ENCODE results near the gene ZNRF2.
"Not testable (repeated sequence)": the region's sequence is repeated elsewhere in the genome, so short reads cannot be mapped to it uniquely, and the experiment has no call there.

The ZNRF2 gene

DNA sequence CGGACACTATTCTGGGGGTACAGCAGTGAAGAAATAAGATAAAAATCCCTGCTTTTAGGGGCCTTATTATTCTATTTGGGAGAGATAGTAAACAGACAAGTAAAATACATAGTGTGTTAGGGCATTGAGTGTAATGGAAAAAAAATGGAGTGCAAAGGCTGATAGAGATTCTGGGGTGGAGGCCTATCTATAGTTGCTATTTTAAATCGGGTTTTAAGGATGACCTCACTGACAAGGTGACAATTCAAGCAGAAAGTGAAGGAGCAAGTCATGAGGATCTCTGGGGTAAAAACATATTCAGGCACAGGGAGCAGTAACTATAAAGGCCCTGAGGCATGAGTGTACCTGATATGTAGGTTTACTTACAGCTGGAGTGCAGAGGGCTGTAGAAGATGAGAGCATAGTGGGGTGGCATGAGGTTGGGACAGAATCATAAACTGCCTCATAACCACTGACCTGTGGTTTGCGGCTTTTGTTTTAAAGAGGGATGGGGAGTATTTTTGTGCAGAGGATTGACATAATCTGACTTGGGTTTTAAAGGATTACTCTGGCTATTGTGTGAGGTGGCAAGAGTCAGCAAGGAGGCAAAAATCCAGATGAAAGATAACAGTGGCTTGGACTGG lies 8.1 kb downstream of the ZNRF2 start:
- not testable (repeated sequence) for DNase-seq

- not testable (repeated sequence) for DNase-seq
Observed at GRCh38 chr7:30296304-30296703, 11.9 kb downstream of the ZNRF2 start.

DNA sequence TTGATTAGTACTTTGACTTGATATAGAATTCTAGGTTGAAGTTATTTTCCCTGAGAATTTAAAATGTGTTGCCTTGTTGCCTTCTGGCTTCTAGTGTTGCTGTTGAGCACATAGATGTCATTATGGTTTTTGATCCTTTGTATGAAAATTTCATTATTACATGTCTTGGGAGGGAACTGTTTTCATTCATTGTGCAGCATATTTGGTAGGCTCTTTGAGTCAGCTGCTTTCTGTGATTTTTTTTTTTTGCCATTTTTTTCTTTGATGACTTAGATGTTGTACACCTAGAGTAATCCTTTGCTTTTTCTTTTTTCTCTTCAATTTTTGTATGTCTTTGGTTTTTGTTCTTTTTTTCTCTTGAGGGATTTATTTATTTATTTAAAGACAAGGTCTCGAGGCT lies 13.1 kb downstream of the ZNRF2 start:
- DNase-seq: not testable (repeated sequence)

GRCh38 chr7:30298409-30298808 lies 14.0 kb downstream of the ZNRF2 start:
- not testable (repeated sequence) for DNase-seq

GRCh38 chr7:30301751-30302150 lies 17.4 kb downstream of the ZNRF2 start:
- no peak for DNase-seq

DNA sequence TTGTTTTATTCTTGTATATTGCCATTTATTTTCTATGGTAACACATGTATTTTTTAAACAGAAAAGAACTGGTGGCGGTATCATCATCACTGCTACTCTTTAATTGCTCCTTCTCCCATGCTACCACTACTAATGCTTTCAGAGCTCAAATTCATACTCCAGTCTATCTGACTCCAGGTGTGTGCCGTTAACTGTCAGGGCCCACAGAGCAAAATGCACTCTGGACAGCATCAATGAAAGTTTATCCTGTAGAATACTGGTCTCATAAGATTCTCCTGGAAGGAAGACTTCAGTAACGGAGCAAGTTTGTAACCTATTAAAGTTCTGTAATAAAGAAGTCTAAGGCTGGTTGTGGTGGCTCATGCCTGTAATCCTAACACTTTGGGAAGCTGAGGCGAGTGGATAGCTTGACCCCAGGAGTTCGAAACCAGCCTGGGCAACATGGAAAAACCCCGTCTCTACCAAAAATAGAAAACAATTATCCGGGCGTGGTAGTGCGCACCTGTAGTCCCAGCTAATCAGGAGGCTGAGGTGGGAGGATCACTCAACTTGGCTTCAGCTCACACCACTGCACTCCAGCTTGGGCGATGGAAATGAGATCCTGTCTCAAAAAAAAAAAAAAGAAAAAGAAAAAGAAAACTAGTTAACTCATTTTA lies 18.4 kb downstream of the ZNRF2 start:
- no peak for DNase-seq

GRCh38 chr7:30303312-30304039 lies 19.1 kb downstream of the ZNRF2 start:
- DNase-seq: no peak

DNA sequence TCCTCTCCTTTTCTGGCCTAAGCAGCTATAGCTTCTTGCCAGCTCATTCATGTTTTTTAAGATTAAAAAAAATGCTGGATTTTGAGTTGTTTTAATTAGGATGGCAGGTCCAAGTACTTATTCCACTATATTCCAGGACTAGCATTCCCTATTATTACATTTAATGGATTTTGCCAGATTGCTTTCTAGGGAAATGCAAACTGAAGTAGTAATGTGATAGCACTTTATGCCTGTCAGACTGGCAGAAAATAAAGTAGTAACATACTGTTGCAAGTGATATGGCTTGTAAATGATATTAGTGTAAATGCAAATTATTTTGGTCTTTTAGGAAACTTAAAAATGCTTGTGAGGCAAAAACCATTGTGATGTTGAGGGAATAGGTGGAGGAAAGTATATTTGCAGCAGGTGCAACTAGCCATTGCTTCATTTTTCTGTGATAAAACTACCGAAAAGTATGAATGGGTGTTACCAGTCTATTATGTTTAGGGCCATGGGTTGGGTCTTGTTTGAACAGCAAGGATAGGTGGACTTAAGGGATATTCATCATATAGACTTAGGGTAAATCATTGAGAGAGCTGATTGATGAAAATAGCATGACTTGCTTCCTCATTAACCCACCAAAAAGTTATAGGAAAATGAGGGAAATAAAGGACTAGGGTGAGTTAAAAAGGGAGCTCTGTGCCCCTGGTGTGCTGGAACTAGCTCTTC lies 19.9 kb downstream of the ZNRF2 start:
- no peak for DNase-seq

DNA sequence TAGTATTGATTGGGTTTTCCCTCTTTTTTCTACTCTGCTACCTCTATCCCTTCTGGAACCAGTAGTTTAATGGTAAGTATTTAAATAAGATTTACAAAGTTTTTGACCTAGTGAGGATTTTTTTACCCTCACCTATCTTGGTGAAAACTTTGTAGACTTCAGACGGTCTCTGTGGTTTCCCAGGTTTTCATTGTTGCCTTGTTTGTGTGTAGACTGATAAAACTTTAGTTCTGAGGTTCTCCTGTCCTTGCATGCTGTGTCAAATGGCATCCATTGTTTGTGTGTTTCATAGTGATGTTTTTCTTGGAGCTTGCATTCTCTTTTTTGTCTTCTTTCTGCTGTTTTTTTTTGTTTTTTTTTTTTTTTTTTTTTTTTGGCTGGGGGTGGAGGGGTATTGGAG lies 22.6 kb downstream of the ZNRF2 start:
- no peak for DNase-seq

DNA sequence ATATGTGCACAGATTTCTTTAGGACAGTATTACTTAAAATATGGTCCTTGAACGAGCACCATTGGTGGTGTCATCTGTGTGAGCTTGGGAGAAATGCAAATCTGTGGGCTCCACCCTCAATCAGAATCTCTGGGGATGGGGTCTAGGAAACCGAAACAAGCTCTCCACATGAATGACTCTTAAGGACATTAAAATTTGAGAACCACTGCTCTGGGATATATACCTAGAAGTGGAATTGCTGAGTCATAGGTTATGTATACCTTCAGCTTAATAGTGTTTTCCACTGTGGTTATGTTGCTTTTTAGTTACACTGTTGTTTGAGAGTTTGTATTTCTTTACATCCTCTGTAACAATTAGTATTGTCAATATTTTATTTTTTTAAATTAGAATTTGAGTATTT lies 24.0 kb downstream of the ZNRF2 start:
- no peak for DNase-seq

- no peak for DNase-seq
Observed at GRCh38 chr7:30309302-30309701, 24.9 kb downstream of the ZNRF2 start.

DNA sequence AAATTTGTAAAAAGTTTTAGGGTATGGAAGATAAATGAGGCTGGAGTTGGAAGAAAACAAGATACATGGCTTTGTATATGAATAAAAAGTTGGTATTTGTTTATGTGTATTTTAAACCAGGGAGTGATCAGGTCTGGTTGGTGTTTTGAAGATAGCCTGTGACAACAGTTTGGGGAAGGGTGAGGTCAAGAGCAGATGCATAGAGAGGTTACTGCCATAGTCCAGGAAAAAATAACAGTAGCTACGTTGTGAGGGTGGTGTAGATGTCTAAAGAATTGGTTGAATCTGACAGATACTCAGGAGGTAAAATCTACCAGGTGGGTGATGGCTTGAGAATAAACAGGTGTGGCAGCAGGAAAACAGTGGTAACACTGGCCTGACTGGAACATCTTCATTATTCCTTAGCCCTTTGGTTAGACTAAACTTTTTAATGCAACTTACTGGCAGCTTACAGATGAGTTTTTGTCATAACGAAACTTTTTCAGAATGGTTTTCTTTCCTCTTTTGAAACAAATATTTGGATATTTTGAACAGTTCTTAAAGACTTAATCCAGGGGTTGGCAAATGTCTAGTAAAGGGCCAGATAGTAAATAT lies 25.5 kb downstream of the ZNRF2 start:
- DNase-seq: no peak

- no peak for DNase-seq
Observed at GRCh38 chr7:30310674-30311362, 26.4 kb downstream of the ZNRF2 start.

- DNase-seq: no peak
Observed at GRCh38 chr7:30312178-30312577, 27.8 kb downstream of the ZNRF2 start.

DNA sequence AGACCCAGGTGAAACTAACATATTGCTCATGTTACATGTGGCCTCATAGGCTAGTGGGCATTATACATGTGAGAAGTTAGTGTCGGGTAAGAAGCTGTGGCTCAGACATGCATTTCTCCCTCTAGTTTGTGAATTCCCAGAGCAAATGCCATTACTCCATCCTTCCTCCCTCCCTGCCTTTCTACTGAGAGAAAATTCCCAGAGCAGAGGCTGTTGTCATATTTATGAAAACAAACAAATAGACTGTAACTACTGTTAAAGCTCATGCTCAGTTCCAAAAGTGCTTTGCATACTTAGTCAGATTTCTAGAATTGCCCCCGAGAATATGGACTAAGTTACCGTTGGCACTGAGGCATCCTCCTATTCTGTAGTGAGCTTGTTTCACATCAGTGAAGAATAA lies 29.0 kb downstream of the ZNRF2 start:
- no peak for DNase-seq

- no peak for DNase-seq
Observed at GRCh38 chr7:30313793-30314192, 29.4 kb downstream of the ZNRF2 start.

- no peak for DNase-seq
Observed at GRCh38 chr7:30315589-30315988, 31.2 kb downstream of the ZNRF2 start.

GRCh38 chr7:30320392-30320791 lies 36.0 kb downstream of the ZNRF2 start:
- no peak for DNase-seq

- DNase-seq: no peak
Observed at GRCh38 chr7:30321089-30321881, 36.9 kb downstream of the ZNRF2 start.

DNA sequence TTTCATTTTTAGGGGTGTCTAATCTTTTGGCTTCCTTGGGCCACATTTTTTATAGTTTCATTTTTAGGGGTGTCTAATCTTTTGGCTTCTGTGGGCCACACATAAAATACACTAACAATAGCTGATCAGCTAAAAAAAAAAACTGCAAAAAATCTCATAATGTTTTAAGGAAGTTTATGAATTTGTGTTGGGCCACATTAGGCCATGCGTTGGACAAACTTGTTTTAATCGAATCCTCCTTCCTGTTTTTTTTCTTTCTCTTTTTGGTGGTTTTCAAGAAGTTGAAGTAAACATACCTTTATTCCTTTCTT lies 37.4 kb downstream of the ZNRF2 start:
- DNase-seq: no peak

GRCh38 chr7:30322271-30323005 lies 38.0 kb downstream of the ZNRF2 start:
- no peak for DNase-seq

All from NCI-H1092 (cell line).